BLaER1 treated with 17β-estradiol and CSF1 and Interleukin-3, amounts not matched to agents 10 nM and 100 nM (cell line): ENCODE results near the gene PARD3B.

Experiments
- H3K27ac ChIP-seq, 11 experiments: shearing (Covaris generic); formaldehyde crosslinking; 2 replicates each; pipeline ENCODE4 v1.8.1; 2022
- H3K27me3 ChIP-seq, 11 experiments: shearing (Covaris generic); formaldehyde crosslinking; 2 replicates each; pipeline ENCODE4 v1.8.1; 2022
- H3K36me3 ChIP-seq, 11 experiments: shearing (Covaris generic); formaldehyde crosslinking; 2 replicates each; pipeline ENCODE4 v1.8.1; 2022
- H3K4me1 ChIP-seq, 10 experiments: shearing (Covaris generic); formaldehyde crosslinking; 2 replicates each; pipeline ENCODE4 v1.8.1; 2022
- H3K4me2 ChIP-seq, 11 experiments: shearing (Covaris generic); formaldehyde crosslinking; 2 replicates each; pipeline ENCODE4 v1.8.1; 2022
- H3K4me3 ChIP-seq, 10 experiments: shearing (Covaris generic); formaldehyde crosslinking; 2 replicates each; pipeline ENCODE4 v1.8.1; 2022
- H3K9ac ChIP-seq, 11 experiments: shearing (Covaris generic); formaldehyde crosslinking; 2 replicates each; pipeline ENCODE4 v1.8.1; 2022
- H3K9me3 ChIP-seq, 11 experiments: shearing (Covaris generic); formaldehyde crosslinking; replicated peaks in 1 of 11; 2 replicates each; pipeline ENCODE4 v1.8.1; 2022
- H4K20me1 ChIP-seq, 11 experiments: shearing (Covaris generic); formaldehyde crosslinking; 2 replicates each; pipeline ENCODE4 v1.8.1; 2022
- Cebpa-rat ChIP-seq, 11 experiments: shearing (Covaris generic); IDR thresholded peaks; 2 replicates each; pipeline ENCODE4 v1.8.1; 2022

The PARD3B gene

GRCh38 chr2:205580212-205580987 is 1035.1 kb downstream of the PARD3B start:
- no peak overlapping the region for H3K9ac ChIP-seq
- no peaks in the 10 kb centered on the region for H3K36me3 ChIP-seq
- no peak overlapping the region for H3K4me3 ChIP-seq
- no peaks in the 10 kb centered on the region; a peak in 1 of 22 replicates for H4K20me1 ChIP-seq
- H3K9me3 ChIP-seq, result peaks cover 0 to 11% (median 0%) of the 10 kb centered on the region in 11 experiments; a peak in 3 of 22 replicates
- H3K4me1 ChIP-seq, result no peaks in the 10 kb centered on the region
- H3K27ac ChIP-seq, result no peak overlapping the region
- TF ChIP-seq Cebpa-rat (IDR thresholded peaks at IDR 0.05), result no peak
- no peaks in the 10 kb centered on the region for H3K27me3 ChIP-seq
- H3K4me2 ChIP-seq, result no peak overlapping the region

GRCh38 chr2:205582366-205582765 is 1037.1 kb downstream of the PARD3B start:
- no peak overlapping the region for H3K9ac ChIP-seq
- H3K27ac ChIP-seq, result no peak overlapping the region
- H3K36me3 ChIP-seq, result no peaks in the 10 kb centered on the region
- no peak overlapping the region for H3K4me2 ChIP-seq
- no peak overlapping the region for H3K4me3 ChIP-seq
- no peaks in the 10 kb centered on the region for H3K9me3 ChIP-seq
- no peaks in the 10 kb centered on the region for H3K4me1 ChIP-seq
- no peaks in the 10 kb centered on the region for H3K27me3 ChIP-seq
- no peaks in the 10 kb centered on the region; a peak in 1 of 22 replicates for H4K20me1 ChIP-seq
- TF ChIP-seq Cebpa-rat (IDR thresholded peaks at IDR 0.05), result no peak

GRCh38 chr2:205585449-205586383 is 1040.4 kb downstream of the PARD3B start:
- H3K36me3 ChIP-seq, result no peaks in the 10 kb centered on the region
- no peaks in the 10 kb centered on the region for H3K27me3 ChIP-seq
- no peak overlapping the region for H3K4me2 ChIP-seq
- H3K4me3 ChIP-seq, result no peak overlapping the region
- H3K9ac ChIP-seq, result no peak overlapping the region
- H4K20me1 ChIP-seq, result no peaks in the 10 kb centered on the region; a peak in 1 of 22 replicates
- H3K4me1 ChIP-seq, result peaks cover 0 to 6% (median 0%) of the 10 kb centered on the region in 10 experiments; a peak in 3 of 20 replicates
- TF ChIP-seq Cebpa-rat (IDR thresholded peaks at IDR 0.05), result no peak
- no peak overlapping the region for H3K27ac ChIP-seq
- H3K9me3 ChIP-seq, result no peaks in the 10 kb centered on the region

GRCh38 chr2:205586626-205587025 is 1041.4 kb downstream of the PARD3B start:
- no peak overlapping the region for H3K4me2 ChIP-seq
- H3K36me3 ChIP-seq, result no peaks in the 10 kb centered on the region
- no peaks in the 10 kb centered on the region for H3K27me3 ChIP-seq
- H3K9me3 ChIP-seq, result no peaks in the 10 kb centered on the region
- peaks cover 0 to 7% (median 0%) of the 10 kb centered on the region in 10 experiments; a peak in 3 of 20 replicates for H3K4me1 ChIP-seq
- H3K9ac ChIP-seq, result no peak overlapping the region
- H3K4me3 ChIP-seq, result no peak overlapping the region
- no peak overlapping the region for H3K27ac ChIP-seq
- no peak for TF ChIP-seq Cebpa-rat (IDR thresholded peaks at IDR 0.05)
- no peaks in the 10 kb centered on the region; a peak in 1 of 22 replicates for H4K20me1 ChIP-seq

GRCh38 chr2:205589479-205589878 is 1044.2 kb downstream of the PARD3B start:
- Histone ChIP-seq H3K4me1 (peaks cover 0 to 7% (median 0%) of the 10 kb centered on the region in 10 experiments; a peak in 3 of 20 replicates), H4K20me1 (no peaks in the 10 kb centered on the region), H3K27ac (no peak overlapping the region), H3K9ac (no peak overlapping the region), H3K27me3 (no peaks in the 10 kb centered on the region), H3K9me3 (no peaks in the 10 kb centered on the region), H3K4me3 (no peak overlapping the region), H3K36me3 (no peaks in the 10 kb centered on the region), H3K4me2 (no peak overlapping the region)
- TF ChIP-seq Cebpa-rat (IDR thresholded peaks at IDR 0.05), result no peak

- H3K27me3 ChIP-seq, result no peaks in the 10 kb centered on the region
- no peak for TF ChIP-seq Cebpa-rat (IDR thresholded peaks at IDR 0.05)
- H3K9me3 ChIP-seq, result no peaks in the 10 kb centered on the region
- no peaks in the 10 kb centered on the region for H3K36me3 ChIP-seq
- H4K20me1 ChIP-seq, result no peaks in the 10 kb centered on the region
- no peak overlapping the region for H3K27ac ChIP-seq
- peaks cover 0 to 7% (median 0%) of the 10 kb centered on the region in 10 experiments; a peak in 3 of 20 replicates for H3K4me1 ChIP-seq
- peak overlapping the region in 2 of 11 experiments; percentile 11; a peak in 2 of 22 replicates for H3K4me2 ChIP-seq
- H3K9ac ChIP-seq, result no peak overlapping the region
- no peak overlapping the region for H3K4me3 ChIP-seq
Observed at GRCh38 chr2:205590759-205591158, 1045.5 kb downstream of the PARD3B start.

- no peak for TF ChIP-seq Cebpa-rat (IDR thresholded peaks at IDR 0.05)
- H3K4me1 ChIP-seq, result peaks cover 0 to 7% (median 0%) of the 10 kb centered on the region in 10 experiments; a peak in 3 of 20 replicates
- H3K9me3 ChIP-seq, result no peaks in the 10 kb centered on the region
- H3K27ac ChIP-seq, result no peak overlapping the region
- no peaks in the 10 kb centered on the region for H3K36me3 ChIP-seq
- H3K4me2 ChIP-seq, result no peak overlapping the region
- no peak overlapping the region for H3K4me3 ChIP-seq
- no peak overlapping the region for H3K9ac ChIP-seq
- no peaks in the 10 kb centered on the region for H4K20me1 ChIP-seq
- no peaks in the 10 kb centered on the region for H3K27me3 ChIP-seq
Observed at GRCh38 chr2:205593891-205594290, 1048.6 kb downstream of the PARD3B start.

- H3K4me3 ChIP-seq, result no peak overlapping the region
- H3K9ac ChIP-seq, result no peak overlapping the region
- TF ChIP-seq Cebpa-rat (IDR thresholded peaks at IDR 0.05), result no peak
- no peak overlapping the region for H3K27ac ChIP-seq
- H3K9me3 ChIP-seq, result peaks cover 0 to 8% (median 0%) of the 10 kb centered on the region in 11 experiments; a peak in 1 of 22 replicates
- H3K27me3 ChIP-seq, result no peaks in the 10 kb centered on the region
- H3K36me3 ChIP-seq, result no peaks in the 10 kb centered on the region
- no peak overlapping the region for H3K4me2 ChIP-seq
- H3K4me1 ChIP-seq, result no peaks in the 10 kb centered on the region
- H4K20me1 ChIP-seq, result no peaks in the 10 kb centered on the region
Observed at GRCh38 chr2:205596581-205596980, 1051.3 kb downstream of the PARD3B start.

GRCh38 chr2:205605638-205606304 is 1060.5 kb downstream of the PARD3B start:
- H3K27ac ChIP-seq, result no peak overlapping the region
- peaks cover 0 to 10% (median 0%) of the 10 kb centered on the region in 11 experiments; a peak in 2 of 22 replicates for H3K27me3 ChIP-seq
- no peak for TF ChIP-seq Cebpa-rat (IDR thresholded peaks at IDR 0.05)
- no peak overlapping the region for H3K9ac ChIP-seq
- H3K36me3 ChIP-seq, result no peaks in the 10 kb centered on the region
- H3K4me1 ChIP-seq, result peaks cover 0 to 11% (median 7%) of the 10 kb centered on the region in 10 experiments; a peak in 12 of 20 replicates
- no peak overlapping the region for H3K4me2 ChIP-seq
- peaks cover 26 to 44% (median 36%) of the 10 kb centered on the region in 11 experiments for H3K9me3 ChIP-seq
- H3K4me3 ChIP-seq, result no peak overlapping the region
- H4K20me1 ChIP-seq, result no peaks in the 10 kb centered on the region
